Osteocyte (in vitro differentiated cells): Measurements from ENCODE around the gene KIAA1217. TPM values are rescaled to one million over a fixed set of nuclear protein-coding genes. Genes with fewer than 3 reads are reported as not detected.

Experiments
- DNase-seq: peaks from one replicate; pipeline ENCODE4 v3.0.0; 2021; ENCODE audit warnings: mixed read lengths; ENCODE audit not compliant: unreplicated experiment; ENCODE audit errors: extremely low spot score
- H3K27ac Mint-ChIP-seq: one replicate; pipeline ENCODE4 v1.8.0; 2021; ENCODE audit warnings: mild to moderate bottlenecking, mixed read lengths; ENCODE audit not compliant: unreplicated experiment
- H3K27me3 Mint-ChIP-seq: one replicate; pipeline ENCODE4 v1.8.0; 2021; ENCODE audit warnings: mixed read lengths; ENCODE audit not compliant: unreplicated experiment
- H3K36me3 Mint-ChIP-seq: one replicate; pipeline ENCODE4 v1.8.0; 2021; ENCODE audit warnings: mixed read lengths; ENCODE audit not compliant: unreplicated experiment
- H3K4me1 Mint-ChIP-seq: one replicate; pipeline ENCODE4 v1.8.0; 2021; ENCODE audit warnings: mixed read lengths; ENCODE audit not compliant: unreplicated experiment
- H3K4me3 Mint-ChIP-seq: one replicate; pipeline ENCODE4 v1.8.0; 2021; ENCODE audit warnings: mild to moderate bottlenecking, moderate library complexity, mixed read lengths; ENCODE audit not compliant: unreplicated experiment
- H3K9me3 Mint-ChIP-seq: one replicate; pipeline ENCODE4 v1.8.0; 2021; ENCODE audit warnings: mixed read lengths; ENCODE audit not compliant: unreplicated experiment
- total RNA-seq: library from RNA; stranded (reverse); gene quantifications from 2 replicates; pipeline ENCODE4 v1.2.1, GENCODE V29; 2021
- TF ChIP-seq, protein P1 (sequence below): fragments of 200-600 bp; sonication (generic); IDR thresholded peaks from 2 replicates; pipeline ENCODE4 v1.5.0; 2021; ENCODE audit warnings: antibody characterized with exemption, mild to moderate bottlenecking, moderate library complexity

Gene KIAA1217
- total RNA-seq, 1 donor from 2014 or later = 2.8 TPM

DNA sequence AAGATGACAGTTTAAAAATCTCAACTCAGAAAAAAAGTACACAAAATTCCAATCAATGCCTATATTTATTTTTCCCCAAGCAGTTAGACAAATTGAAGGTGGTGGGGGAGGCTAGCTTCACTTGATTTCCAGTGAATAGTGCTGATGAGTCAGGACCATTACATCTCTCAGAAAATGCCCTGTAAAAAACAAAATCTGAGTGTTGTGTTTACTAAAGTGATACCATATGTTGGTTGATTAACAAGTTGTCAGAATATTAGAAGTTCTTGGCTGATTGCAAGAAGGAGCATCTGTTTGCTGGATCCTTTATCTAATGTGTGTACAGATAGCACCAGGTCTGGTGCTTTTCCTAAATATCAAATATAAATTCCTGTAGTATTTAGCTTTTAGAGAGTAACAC, 31.3 kb upstream of the KIAA1217 start:
- TF ChIP-seq, protein P1, sequence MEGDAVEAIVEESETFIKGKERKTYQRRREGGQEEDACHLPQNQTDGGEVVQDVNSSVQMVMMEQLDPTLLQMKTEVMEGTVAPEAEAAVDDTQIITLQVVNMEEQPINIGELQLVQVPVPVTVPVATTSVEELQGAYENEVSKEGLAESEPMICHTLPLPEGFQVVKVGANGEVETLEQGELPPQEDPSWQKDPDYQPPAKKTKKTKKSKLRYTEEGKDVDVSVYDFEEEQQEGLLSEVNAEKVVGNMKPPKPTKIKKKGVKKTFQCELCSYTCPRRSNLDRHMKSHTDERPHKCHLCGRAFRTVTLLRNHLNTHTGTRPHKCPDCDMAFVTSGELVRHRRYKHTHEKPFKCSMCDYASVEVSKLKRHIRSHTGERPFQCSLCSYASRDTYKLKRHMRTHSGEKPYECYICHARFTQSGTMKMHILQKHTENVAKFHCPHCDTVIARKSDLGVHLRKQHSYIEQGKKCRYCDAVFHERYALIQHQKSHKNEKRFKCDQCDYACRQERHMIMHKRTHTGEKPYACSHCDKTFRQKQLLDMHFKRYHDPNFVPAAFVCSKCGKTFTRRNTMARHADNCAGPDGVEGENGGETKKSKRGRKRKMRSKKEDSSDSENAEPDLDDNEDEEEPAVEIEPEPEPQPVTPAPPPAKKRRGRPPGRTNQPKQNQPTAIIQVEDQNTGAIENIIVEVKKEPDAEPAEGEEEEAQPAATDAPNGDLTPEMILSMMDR = no peak
- Mint-ChIP-seq H3K9me3 (peaks cover 40% of the 10 kb centered on the region), H3K36me3 (no peaks in the 10 kb centered on the region), H3K4me3 (no peak overlapping the region), H3K4me1 (no peaks in the 10 kb centered on the region), H3K27me3 (no peaks in the 10 kb centered on the region), H3K27ac (no peak overlapping the region)
- DNase-seq = no peak

DNA sequence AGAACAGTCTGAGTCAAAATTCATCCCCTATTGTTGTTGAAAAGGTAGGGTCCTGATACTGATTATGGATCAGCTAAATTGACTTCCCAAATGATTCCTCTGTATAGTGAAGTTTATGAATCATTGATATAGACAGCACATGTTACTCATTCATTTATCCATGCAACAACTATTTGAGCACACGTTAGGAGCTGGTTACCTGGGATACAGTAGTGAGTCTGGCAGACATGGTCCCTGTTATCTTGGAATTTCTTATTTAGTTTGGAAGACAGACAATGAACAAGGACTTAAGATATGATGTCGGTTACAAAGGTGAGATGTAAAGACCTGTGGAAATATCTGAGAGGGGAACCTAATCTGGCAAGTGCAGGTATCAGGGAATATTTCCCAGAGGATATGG, 28.0 kb upstream of the KIAA1217 start:
- TF ChIP-seq, protein P1 = no peak
- Mint-ChIP-seq H3K27ac (no peak overlapping the region), H3K27me3 (no peaks in the 10 kb centered on the region), H3K9me3 (peaks cover 27% of the 10 kb centered on the region), H3K4me3 (no peak overlapping the region), H3K4me1 (no peaks in the 10 kb centered on the region), H3K36me3 (no peaks in the 10 kb centered on the region)
- DNase-seq = no peak

DNA sequence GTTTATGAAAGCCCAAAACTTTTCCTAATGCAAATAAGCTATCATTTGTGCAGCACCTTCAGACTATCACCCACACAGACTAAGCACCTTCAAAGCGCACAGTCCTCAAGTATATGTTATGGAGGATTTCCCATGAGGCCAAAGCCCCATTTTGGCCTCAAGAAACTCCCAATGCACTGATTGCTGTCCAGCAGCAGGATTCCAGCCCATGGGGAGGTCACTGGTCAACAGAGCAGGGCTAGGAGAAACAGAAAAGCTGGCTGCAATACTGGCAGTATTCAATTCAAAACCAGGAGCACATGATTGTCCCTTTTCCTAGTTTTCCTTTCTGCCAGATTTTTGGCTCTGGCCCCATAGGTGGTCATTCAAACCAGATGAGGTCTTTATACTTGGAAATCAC, 24.5 kb upstream of the KIAA1217 start:
- Mint-ChIP-seq H3K4me3 (no peak overlapping the region), H3K27me3 (no peaks in the 10 kb centered on the region), H3K36me3 (no peaks in the 10 kb centered on the region), H3K27ac (no peak overlapping the region), H3K9me3 (peaks cover 13% of the 10 kb centered on the region), H3K4me1 (no peaks in the 10 kb centered on the region)
- no peak for DNase-seq
- TF ChIP-seq, protein P1 = no peak

DNA sequence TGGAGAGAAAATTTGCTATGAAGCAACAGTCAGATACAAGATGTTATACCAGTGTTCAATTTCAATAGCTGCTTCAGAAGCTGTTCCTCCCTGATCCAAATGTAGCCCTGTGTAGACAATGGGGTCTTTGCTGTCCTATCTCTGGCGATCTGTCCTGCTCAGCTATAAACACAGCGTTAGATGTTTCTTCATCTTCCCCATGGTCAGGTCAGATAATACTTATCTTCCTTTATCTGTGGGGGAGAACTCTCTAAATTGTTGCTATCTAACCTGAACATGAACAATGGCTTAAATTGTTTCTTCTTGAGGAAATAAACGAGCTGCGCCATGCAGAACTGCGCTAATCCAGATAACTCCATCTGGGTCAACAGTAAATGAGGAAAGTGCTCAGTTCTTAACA, 15.6 kb upstream of the KIAA1217 start:
- no peaks in the 10 kb centered on the region for H3K27me3 Mint-ChIP-seq
- H3K4me3 Mint-ChIP-seq = no peak overlapping the region
- H3K27ac Mint-ChIP-seq = no peak overlapping the region
- TF ChIP-seq, protein P1 = no peak
- no peaks in the 10 kb centered on the region for H3K4me1 Mint-ChIP-seq
- no peaks in the 10 kb centered on the region for H3K36me3 Mint-ChIP-seq
- DNase-seq = no peak
- no peaks in the 10 kb centered on the region for H3K9me3 Mint-ChIP-seq

DNA sequence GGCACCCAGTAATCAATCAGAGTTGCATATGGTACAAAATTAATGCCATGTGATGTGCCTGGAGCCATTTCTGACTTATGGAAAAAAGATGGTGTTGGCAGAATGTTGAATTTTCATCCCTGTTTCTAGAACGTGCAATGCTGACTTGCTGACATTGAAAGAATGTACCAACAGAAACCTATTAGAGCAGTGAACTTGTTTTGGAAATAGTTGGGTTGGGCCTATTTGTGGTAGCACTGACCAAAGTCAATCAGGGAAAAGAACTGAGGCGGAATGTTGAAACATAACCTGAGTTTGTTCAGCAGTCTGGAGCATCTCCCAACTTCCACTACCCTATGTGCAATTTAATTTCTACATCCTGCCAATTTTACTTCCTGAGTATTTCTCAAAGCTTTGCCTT, 11.7 kb upstream of the KIAA1217 start:
- Mint-ChIP-seq H3K27ac (no peak overlapping the region), H3K9me3 (no peaks in the 10 kb centered on the region), H3K27me3 (peaks cover 3% of the 10 kb centered on the region), H3K4me1 (no peaks in the 10 kb centered on the region), H3K4me3 (no peak overlapping the region), H3K36me3 (no peaks in the 10 kb centered on the region)
- TF ChIP-seq, protein P1 = no peak
- no peak for DNase-seq
